Measurements from ENCODE around the gene DTYMK.
"Not testable (repeated sequence)": the region's sequence is repeated elsewhere in the genome, so short reads cannot be mapped to it uniquely, and the experiment has no call there.

DTYMK gene

GRCh38 chr2:241686650-241687425, at the start of gene DTYMK:
Gene DTYMK, minus strand, starts transcription at chr2:241686815. Its CDS starts 32 bp downstream, at chr2:241686783.
- Mint-ChIP-seq H3K36me3 (peaks cover 82% of the 10 kb centered on the region), H3K4me3 (peak within 1 kb of the TSS; percentile 91), H3K9me3 (no peaks in the 10 kb centered on the region), H3K27ac (peak within 1 kb of the TSS; percentile 96), H3K4me1 (peaks cover 25% of the 10 kb centered on the region)
- peak; percentile 95 to 97 for DNase-seq (ENCODE audit: low spot score in 2 of 2)
- peak; percentile 97 for ATAC-seq

GRCh38 chr2:241736111-241736510, 49.5 kb upstream of the DTYMK start:
- Mint-ChIP-seq H3K36me3 (peaks cover 17% of the 10 kb centered on the region), H3K9me3 (no peaks in the 10 kb centered on the region), H3K4me1 (peaks cover 59% of the 10 kb centered on the region), H3K4me3 (peak overlapping the region; percentile 73), H3K27ac (no peak overlapping the region)
- ATAC-seq (no peak), DNase-seq (ENCODE audit: low spot score in 2 of 2) (no peak)

GRCh38 chr2:241734467-241735208, 48.0 kb upstream of the DTYMK start, which contains the start of gene D2HGDH:
Gene D2HGDH, plus strand, starts transcription at chr2:241734630. Its CDS starts 595 bp downstream, at chr2:241735225.
- Mint-ChIP-seq H3K27ac (peak within 1 kb of the TSS; percentile 40), H3K4me3 (peak within 1 kb of the TSS; percentile 73), H3K4me1 (peaks cover 62% of the 10 kb centered on the region), H3K9me3 (no peaks in the 10 kb centered on the region), H3K36me3 (peaks cover 12% of the 10 kb centered on the region)
- DNase-seq (ENCODE audit: low spot score in 2 of 2) = peak; percentile 94 to 96
- ATAC-seq = peak; percentile 90

GRCh38 chr2:241734208-241734466, 47.5 kb upstream of the DTYMK start:
- Mint-ChIP-seq H3K36me3 (peaks cover 8% of the 10 kb centered on the region), H3K4me3 (peak overlapping the region; percentile 73), H3K27ac (peak overlapping the region; percentile 40), H3K4me1 (peaks cover 59% of the 10 kb centered on the region), H3K9me3 (no peaks in the 10 kb centered on the region)
- DNase-seq (ENCODE audit: low spot score in 2 of 2) = no peak
- peak; percentile 29 for ATAC-seq

- no peak for DNase-seq (ENCODE audit: low spot score in 2 of 2)
- Mint-ChIP-seq H3K9me3 (no peaks in the 10 kb centered on the region), H3K4me3 (peak overlapping the region; percentile 73), H3K36me3 (peaks cover 8% of the 10 kb centered on the region), H3K4me1 (peaks cover 53% of the 10 kb centered on the region), H3K27ac (peak overlapping the region; percentile 40)
- ATAC-seq = no peak
These were observed 47.0 kb upstream of the DTYMK start for GRCh38 chr2:241733391-241734207.

- DNase-seq (ENCODE audit: low spot score in 2 of 2) = peak in 1 of 2 donors; percentile 56
- Mint-ChIP-seq H3K4me1 (peaks cover 46% of the 10 kb centered on the region), H3K4me3 (peak overlapping the region; percentile 73)
- ATAC-seq, H3K27ac Mint-ChIP-seq, H3K9me3 Mint-ChIP-seq, H3K36me3 Mint-ChIP-seq: not testable (repeated sequence)
These were observed 46.0 kb upstream of the DTYMK start for GRCh38 chr2:241732513-241733186.

- ATAC-seq (no peak), DNase-seq (ENCODE audit: low spot score in 2 of 2) (no peak)
- H3K27ac Mint-ChIP-seq = peak overlapping the region; percentile 92
- H3K9me3 Mint-ChIP-seq = no peaks in the 10 kb centered on the region
- H3K4me3 Mint-ChIP-seq = peak overlapping the region; percentile 48
- peaks cover 4% of the 10 kb centered on the region for H3K36me3 Mint-ChIP-seq
- peaks cover 43% of the 10 kb centered on the region for H3K4me1 Mint-ChIP-seq
These were observed 44.2 kb upstream of the DTYMK start for GRCh38 chr2:241730671-241731293.

GRCh38 chr2:241729868-241730267, 43.3 kb upstream of the DTYMK start:
- Mint-ChIP-seq H3K4me1 (peaks cover 43% of the 10 kb centered on the region), H3K4me3 (peak overlapping the region; percentile 48), H3K27ac (peak overlapping the region; percentile 92), H3K9me3 (no peaks in the 10 kb centered on the region), H3K36me3 (peaks cover 7% of the 10 kb centered on the region)
- no peak for DNase-seq (ENCODE audit: low spot score in 2 of 2)
- no peak for ATAC-seq

- Mint-ChIP-seq H3K27ac (no peak overlapping the region), H3K4me3 (no peak overlapping the region), H3K4me1 (peaks cover 40% of the 10 kb centered on the region), H3K9me3 (no peaks in the 10 kb centered on the region), H3K36me3 (peaks cover 14% of the 10 kb centered on the region)
- DNase-seq (ENCODE audit: low spot score in 2 of 2) (no peak), ATAC-seq (no peak)
These were observed 42.0 kb upstream of the DTYMK start for GRCh38 chr2:241728627-241729026.

GRCh38 chr2:241728000-241728399, 41.4 kb upstream of the DTYMK start:
- ATAC-seq (no peak), DNase-seq (ENCODE audit: low spot score in 2 of 2) (no peak)
- H3K4me1 Mint-ChIP-seq = peaks cover 34% of the 10 kb centered on the region
- no peak overlapping the region for H3K27ac Mint-ChIP-seq
- no peak overlapping the region for H3K4me3 Mint-ChIP-seq
- no peaks in the 10 kb centered on the region for H3K9me3 Mint-ChIP-seq
- H3K36me3 Mint-ChIP-seq = peaks cover 20% of the 10 kb centered on the region

- Mint-ChIP-seq H3K4me1 (peaks cover 25% of the 10 kb centered on the region), H3K4me3 (no peak overlapping the region), H3K9me3 (no peaks in the 10 kb centered on the region), H3K27ac (no peak overlapping the region), H3K36me3 (peaks cover 31% of the 10 kb centered on the region)
- ATAC-seq (no peak), DNase-seq (ENCODE audit: low spot score in 2 of 2) (no peak)
These were observed 39.8 kb upstream of the DTYMK start for GRCh38 chr2:241726459-241726858.

- Mint-ChIP-seq H3K4me3 (no peak overlapping the region), H3K9me3 (no peaks in the 10 kb centered on the region), H3K4me1 (peaks cover 14% of the 10 kb centered on the region), H3K27ac (no peak overlapping the region), H3K36me3 (peaks cover 41% of the 10 kb centered on the region)
- no peak for ATAC-seq
- DNase-seq (ENCODE audit: low spot score in 2 of 2) = no peak
These were observed 38.6 kb upstream of the DTYMK start for GRCh38 chr2:241724975-241725870.

GRCh38 chr2:241724259-241724974, 37.8 kb upstream of the DTYMK start:
- Mint-ChIP-seq H3K27ac (no peak overlapping the region), H3K9me3 (no peaks in the 10 kb centered on the region), H3K4me3 (no peak overlapping the region), H3K4me1 (peaks cover 6% of the 10 kb centered on the region), H3K36me3 (peaks cover 49% of the 10 kb centered on the region)
- ATAC-seq (peak; percentile 51), DNase-seq (ENCODE audit: low spot score in 2 of 2) (no peak)

All from stimulated activated effector memory CD8-positive, alpha-beta T cell treated with anti-CD3 and anti-CD28 coated beads, Interleukin-12 subunit alpha, Interleukin-12 subunit beta, amount 100 ng/mL, for 72 hours (primary cell).